ENCODE data around the gene CERS5.

- no peak for TF ChIP-seq BHLHE40 (IDR thresholded peaks at IDR 0.05; ENCODE audit: borderline replicate concordance)
- TF ChIP-seq FOXM1 (IDR thresholded peaks at IDR 0.05; ENCODE audit: borderline replicate concordance), result no peak
- TF ChIP-seq SUZ12 (IDR thresholded peaks at IDR 0.05), result no peak
- TF ChIP-seq SP1 (IDR thresholded peaks at IDR 0.05), result no peak
- no peak for TF ChIP-seq ELF4 (IDR thresholded peaks at IDR 0.05)
- TF ChIP-seq L3MBTL2 (conservative IDR thresholded peaks at IDR 0.05), result no peak
- TF ChIP-seq FOXK2 (IDR thresholded peaks at IDR 0.05), result no peak
Measured at GRCh38 chr12:50195832-50196231, 28.7 kb upstream of the CERS5 start.

All from HEK293T (cell line).